ENCODE results near the gene WDR18. TPM values are rescaled to one million over a fixed set of nuclear protein-coding genes. Genes with fewer than 3 reads are reported as not detected.

The WDR18 gene
- polyA plus RNA-seq, 1 of the 3 experiments (the other 2 are of a cell fraction) = 47.9 TPM

GRCh38 chr19:958967-959855 is 24.9 kb upstream of the WDR18 start (continued):
- TF ChIP-seq CHD2 (IDR thresholded peaks at IDR 0.05; ENCODE audit: low read length, partially characterized antibody) (no peak), JUND (IDR thresholded peaks at IDR 0.05) (no peak), FOXJ3 (CRISPR knock-in tag; IDR thresholded peaks at IDR 0.05) (no peak), FOXM1 (IDR thresholded peaks at IDR 0.05; ENCODE audit: low read depth) (no peak), EP300 (IDR thresholded peaks at IDR 0.05; ENCODE audit: borderline replicate concordance in 1 of 2, low read depth in 1 of 2, low read length in 1 of 2) (no peak), YY1 (IDR thresholded peaks at IDR 0.05; ENCODE audit: low read depth) (no peak), MEF2A (IDR thresholded peaks at IDR 0.05; ENCODE audit: borderline replicate concordance, low read depth) (no peak)

- no peaks in the 10 kb centered on the region for H3K27me3 ChIP-seq (ENCODE audit: insufficient read depth)
- TF ChIP-seq USF1 (IDR thresholded peaks at IDR 0.05; ENCODE audit: borderline replicate concordance, low read depth) (no peak), PBX3 (IDR thresholded peaks at IDR 0.05) (no peak), ZBTB33 (IDR thresholded peaks at IDR 0.05; ENCODE audit: borderline replicate concordance, low read depth) (no peak), MAX (IDR thresholded peaks at IDR 0.05; ENCODE audit: low read depth) (no peak), IRF3 (IDR thresholded peaks at IDR 0.05; ENCODE audit: low read depth, low read length) (no peak), ELF1 (IDR thresholded peaks at IDR 0.05) (no peak), MEF2A (IDR thresholded peaks at IDR 0.05; ENCODE audit: borderline replicate concordance, low read depth) (no peak), EZH2phosphoT487 (IDR thresholded peaks at IDR 0.05; ENCODE audit: borderline replicate concordance, low read depth) (no peak), TCF12 (IDR thresholded peaks at IDR 0.05) (no peak), MXI1 (IDR thresholded peaks at IDR 0.05; ENCODE audit: low read depth, low read length) (no peak), NRF1 (IDR thresholded peaks at IDR 0.05; ENCODE audit: low read depth, low read length) (no peak), POLR2AphosphoS5 (IDR thresholded peaks at IDR 0.05; ENCODE audit: low read depth, low read length) (no peak), CTCF (IDR thresholded peaks at IDR 0.05) (no peak)
- no peaks in the 10 kb centered on the region for H3F3A ChIP-seq (replicated peaks; ENCODE audit: insufficient read depth)
- no peak overlapping the region for H3K9ac ChIP-seq
- peaks cover 5 to 17% of the 10 kb centered on the region in 2 experiments; a peak in 2 of 4 replicates for H3K4me1 ChIP-seq (ENCODE audit: control insufficient read depth in 1 of 2, insufficient read depth in 2 of 2, low read depth in 1 of 2, low read length in 1 of 2)
- 55% methylated on average over 5 of the region's 12 CpGs for WGBS (ENCODE audit: low lambda C conversion rate)
- ChIA-PET POLR2A (no interaction called here), CTCF (interaction anchor here (1.6 kb wide), 1 partner anchor 15 kb away, joined by 3 read pairs; no protein-coding TSS in a partner anchor)
- no peak overlapping the region for H3K4me2 ChIP-seq
- no peaks in the 10 kb centered on the region for H3K9me3 ChIP-seq
- H3K9me2 ChIP-seq = no peaks in the 10 kb centered on the region
- peaks cover 5% of the 10 kb centered on the region; the same call in 1 of the 2 replicates for H4K20me1 ChIP-seq (ENCODE audit: insufficient read depth)
- peaks cover 3 to 5% of the 10 kb centered on the region in 2 experiments for H3K36me3 ChIP-seq (replicated peaks in 1 of 2; ENCODE audit: control insufficient read depth in 1 of 2, insufficient read depth in 2 of 2, low read length in 1 of 2)
- no peaks in the 10 kb centered on the region for H3K79me2 ChIP-seq (ENCODE audit: insufficient read depth)
- DNase-seq = no peak
- H3K27ac ChIP-seq (ENCODE audit: low read depth in 2 of 2, low read length in 1 of 2) = no peak overlapping the region
- H3K4me3 ChIP-seq (ENCODE audit: low read depth in 2 of 2, low read length in 1 of 2) = no peak overlapping the region
- H2AFZ ChIP-seq (ENCODE audit: low read depth) = no peak overlapping the region
Observed at GRCh38 chr19:960020-960419, 24.1 kb upstream of the WDR18 start.

Data from SK-N-SH (cell line).